GM19035 (cell line): ENCODE results near the gene CNOT10.

Experiments
- ATAC-seq: cut with Tn5 transposase; IDR thresholded peaks from one replicate; pipeline ENCODE4 v1.9.1; 2021; ENCODE audit not compliant: unreplicated experiment

The CNOT10 gene

DNA sequence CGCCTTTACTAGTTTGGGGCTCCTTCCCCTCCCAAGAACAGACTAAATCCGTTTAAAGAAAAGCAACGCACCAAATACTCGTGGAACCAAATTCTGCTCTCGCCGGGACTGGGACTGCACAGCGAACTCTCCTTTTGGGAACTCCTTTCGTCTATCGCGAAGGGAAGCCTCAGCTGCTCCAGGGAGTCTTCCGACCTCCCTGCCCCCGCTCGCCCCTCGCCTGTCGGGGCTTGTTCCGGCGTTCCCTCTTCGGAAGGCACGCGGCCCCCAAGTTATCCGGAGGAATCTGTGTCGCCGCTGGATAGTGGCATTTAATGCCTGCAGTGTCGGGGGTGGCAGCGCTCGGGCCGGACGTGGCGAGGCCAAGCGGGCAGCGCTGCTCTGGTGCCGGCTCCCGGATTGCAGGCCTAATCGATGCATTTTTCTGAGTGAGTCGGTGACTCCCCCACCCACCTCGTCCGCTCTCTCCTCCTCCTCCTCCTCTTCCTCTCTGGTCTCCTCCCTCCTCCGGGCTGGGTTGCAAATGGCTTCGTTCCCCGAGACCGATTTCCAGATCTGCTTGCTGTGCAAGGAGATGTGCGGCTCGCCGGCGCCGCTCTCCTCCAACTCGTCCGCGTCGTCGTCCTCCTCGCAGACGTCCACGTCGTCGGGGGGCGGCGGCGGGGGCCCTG lies 132.7 kb downstream of the CNOT10 start, which contains the start of gene TRIM71:
Gene TRIM71, plus strand, starts transcription at position 440 of the 671 bp plus-strand sequence. Its CDS starts 84 bp downstream, at position 524.
- ATAC-seq = no peak

- ATAC-seq = no peak
Observed at GRCh38 chr3:32818229-32818969, 133.4 kb downstream of the CNOT10 start.

- no peak for ATAC-seq
Observed at GRCh38 chr3:32818970-32819511, 134.1 kb downstream of the CNOT10 start.

DNA sequence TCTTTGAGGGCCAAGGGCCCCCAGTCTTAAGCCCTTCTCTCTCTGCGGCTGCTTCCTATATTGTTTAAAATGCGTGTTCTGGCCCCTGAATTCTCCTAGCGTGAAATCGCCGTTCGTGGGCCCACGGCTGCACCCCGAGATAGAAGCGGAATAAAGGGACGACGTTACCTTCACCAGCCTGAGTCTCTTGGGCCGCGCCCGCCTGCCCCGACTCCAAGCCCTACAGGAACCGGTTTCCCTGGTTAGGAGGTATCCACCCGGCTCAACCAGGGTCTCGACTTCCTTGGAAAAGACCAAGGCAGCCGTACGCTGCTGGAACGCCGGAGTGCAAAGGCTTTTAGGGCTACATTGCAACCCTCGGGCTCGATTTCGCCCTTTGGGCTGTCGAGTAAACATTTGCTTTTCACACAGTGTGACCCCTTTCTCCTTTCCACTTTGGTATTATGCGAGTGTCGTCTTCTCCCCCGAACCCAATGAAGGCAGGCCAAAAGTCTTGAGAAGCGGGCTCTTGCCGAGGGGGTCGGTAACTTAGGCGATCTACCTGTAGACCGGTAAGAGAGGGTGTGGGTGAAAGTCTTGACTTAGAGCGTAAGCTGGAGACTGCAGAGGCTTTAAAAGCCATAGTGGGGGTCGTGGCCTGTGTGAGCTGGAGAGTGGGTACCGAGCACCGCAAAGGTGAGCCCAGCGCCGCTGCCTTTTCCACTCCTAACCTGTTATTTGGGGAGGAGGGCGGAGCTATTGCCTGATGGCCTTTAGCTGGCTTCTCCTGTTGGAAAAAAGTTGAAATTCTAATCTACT lies 134.8 kb downstream of the CNOT10 start:
- ATAC-seq = no peak

DNA sequence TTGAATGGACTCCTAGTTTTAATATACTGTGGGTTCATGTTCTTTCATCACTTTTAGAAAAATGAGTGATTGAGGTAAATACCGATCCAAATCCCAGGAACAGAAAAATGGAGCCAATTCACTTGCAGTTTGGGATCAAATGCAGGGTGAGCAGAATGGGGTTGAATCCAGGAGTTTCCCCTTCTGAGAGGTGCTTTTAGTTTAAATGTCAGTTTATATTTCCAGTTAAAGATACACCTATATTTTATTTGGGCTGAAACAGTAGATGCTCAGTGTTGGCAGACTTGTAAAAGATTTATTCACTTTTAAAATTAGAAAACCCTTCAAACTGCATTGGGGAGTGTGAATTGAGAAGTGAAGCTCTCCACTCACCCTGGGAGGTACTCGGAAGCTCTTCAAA lies 135.4 kb downstream of the CNOT10 start:
- no peak for ATAC-seq

GRCh38 chr3:32820971-32821685 lies 136.1 kb downstream of the CNOT10 start:
- no peak for ATAC-seq

DNA sequence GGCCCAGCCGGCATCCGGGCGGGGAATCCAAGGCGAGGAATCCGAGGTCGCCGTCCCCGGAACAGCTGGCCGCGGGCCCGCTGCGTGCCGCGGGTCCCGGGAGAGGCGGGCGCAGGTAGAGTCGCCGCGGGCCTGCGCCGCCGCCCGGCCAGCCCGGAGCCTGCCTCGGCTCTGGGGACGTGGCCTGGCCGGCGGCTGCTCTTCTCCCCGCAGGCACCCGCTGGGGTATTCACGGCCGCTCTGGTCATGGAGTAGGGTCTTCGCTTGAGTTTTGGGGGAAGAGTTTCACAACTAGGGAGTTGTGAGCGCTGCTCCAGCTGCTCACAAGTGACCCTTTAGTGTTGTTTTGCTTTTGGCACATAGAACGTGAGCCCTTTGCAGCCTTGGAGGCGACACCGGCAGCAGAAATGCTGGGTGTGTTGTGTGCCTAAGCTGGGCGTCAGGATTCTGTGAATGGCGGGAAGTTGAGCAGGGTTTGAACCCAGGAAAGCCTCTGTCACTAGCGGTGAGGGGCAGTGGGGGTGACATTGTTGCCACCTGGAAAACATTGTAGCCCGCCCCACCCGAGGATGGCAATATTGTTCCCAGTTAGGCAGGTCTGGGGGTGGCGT lies 136.8 kb downstream of the CNOT10 start:
- ATAC-seq = no peak

DNA sequence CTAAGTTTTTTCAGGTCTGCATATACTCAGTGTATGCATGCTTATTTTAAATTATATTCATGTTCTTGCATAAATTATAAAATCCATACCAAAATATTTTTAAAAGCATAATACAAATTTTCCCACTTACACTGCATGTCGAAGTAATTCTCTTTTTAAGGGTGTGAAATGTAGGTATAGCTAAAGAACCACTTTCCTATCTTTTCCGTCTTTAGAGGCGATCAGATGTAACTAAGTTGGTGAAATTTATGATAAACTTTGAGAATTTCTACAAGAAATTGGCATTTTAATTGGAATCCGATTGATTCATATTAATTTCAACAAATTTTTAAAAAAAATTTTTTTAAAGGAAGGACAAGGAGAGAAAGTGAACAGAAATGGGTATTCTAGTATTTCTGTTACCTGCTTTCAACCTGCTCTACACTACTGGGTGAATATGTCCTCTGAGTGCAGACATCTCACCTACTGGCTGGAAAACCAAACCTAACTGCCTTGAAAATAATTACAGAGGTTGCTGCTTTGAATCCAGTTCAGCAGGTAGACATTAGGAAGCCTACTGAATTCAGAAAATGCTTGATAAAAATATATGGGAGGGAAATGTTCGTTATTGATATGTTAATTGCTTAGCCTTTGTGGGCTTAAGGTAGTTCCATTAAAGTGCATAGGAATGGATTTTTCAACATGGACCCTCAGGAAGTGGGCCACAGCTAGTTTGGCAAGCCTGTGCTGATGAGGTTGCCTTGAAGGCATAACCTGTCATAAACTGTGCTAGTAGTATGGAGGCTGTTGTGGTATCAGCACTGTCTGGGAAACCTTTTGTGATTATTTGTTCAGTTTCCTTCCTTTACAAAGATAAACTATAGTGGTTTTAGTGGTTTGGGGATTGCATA lies 137.9 kb downstream of the CNOT10 start:
- no peak for ATAC-seq
